ENCODE data around the gene CNNM3.
"Not testable (repeated sequence)": the region's sequence is repeated elsewhere in the genome, so short reads cannot be mapped to it uniquely, and the experiment has no call there.

CNNM3 gene

GRCh38 chr2:96816127-96816835 is at the start of gene CNNM3:
TSS of gene CNNM3 (plus strand) at chr2:96816268. CDS start at chr2:96816278, 10 bp downstream.
- DNase-seq (ENCODE audit: low read depth): peak; percentile 92

GRCh38 chr2:96767135-96767871 is 48.8 kb upstream of the CNNM3 start:
- DNase-seq (ENCODE audit: low read depth): no peak

DNA sequence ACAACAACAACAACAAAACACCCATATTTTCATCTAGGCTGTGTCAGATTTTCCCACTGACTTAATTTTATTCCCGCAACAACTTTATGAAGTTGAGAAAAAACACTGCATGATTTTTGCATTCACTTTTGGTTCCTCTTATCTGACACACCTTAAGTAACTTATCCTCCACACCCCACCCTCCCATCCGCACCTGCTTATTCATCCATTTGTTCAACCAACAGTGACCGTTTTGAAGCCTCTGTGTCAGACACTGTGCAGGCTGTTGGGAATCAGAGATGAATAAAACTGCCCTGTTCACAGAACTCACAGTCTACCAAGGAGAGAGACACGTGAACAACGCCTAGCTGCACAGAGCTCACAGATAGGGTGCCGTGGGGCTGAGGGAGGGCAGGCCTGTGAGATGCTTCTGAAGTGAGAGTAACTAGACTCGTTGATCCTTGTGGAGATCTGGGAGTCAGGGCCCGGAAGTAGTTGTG is 47.9 kb upstream of the CNNM3 start:
- DNase-seq (ENCODE audit: low read depth): no peak

GRCh38 chr2:96769814-96770213 is 46.3 kb upstream of the CNNM3 start:
- no peak for DNase-seq (ENCODE audit: low read depth)

DNA sequence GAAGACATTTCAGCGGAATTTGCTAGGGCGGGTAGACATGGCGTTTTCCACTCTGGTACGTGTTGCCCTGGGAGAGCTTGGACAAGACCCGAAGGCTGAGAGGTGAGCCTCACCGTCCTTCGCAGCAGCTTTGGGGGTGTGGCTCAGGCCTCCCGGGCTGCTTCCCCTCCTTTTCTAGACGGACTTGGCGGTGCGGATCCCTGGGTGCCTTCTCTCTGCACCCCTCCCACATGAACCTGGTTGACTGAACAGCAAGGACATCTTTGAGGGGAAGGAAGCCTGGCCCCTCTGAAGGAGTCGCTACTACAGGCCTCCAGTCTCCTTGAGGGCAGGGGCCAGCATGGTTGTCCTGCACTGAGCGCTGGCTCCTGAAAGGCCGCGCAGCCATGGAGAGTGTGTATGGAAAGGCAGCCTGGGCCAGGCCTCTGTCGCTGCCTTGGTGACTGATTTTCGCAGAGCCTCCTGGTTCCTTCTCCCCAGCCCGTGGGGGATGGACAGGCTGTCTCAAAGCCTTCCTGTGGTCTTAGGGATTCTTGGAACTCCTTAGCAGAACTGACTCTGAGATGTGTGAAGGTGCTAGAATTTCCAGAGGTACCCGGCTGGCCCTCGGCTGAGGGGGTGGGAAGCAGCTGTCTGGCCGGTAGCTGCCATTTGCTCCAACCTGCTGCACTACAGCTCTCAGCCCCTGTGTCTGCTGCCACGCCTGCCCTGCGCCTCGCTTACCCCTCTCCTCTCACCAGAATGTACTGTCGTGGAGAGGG is 45.4 kb upstream of the CNNM3 start:
- DNase-seq (ENCODE audit: low read depth): no peak

GRCh38 chr2:96771796-96772618 is 44.1 kb upstream of the CNNM3 start:
- no peak for DNase-seq (ENCODE audit: low read depth)

DNA sequence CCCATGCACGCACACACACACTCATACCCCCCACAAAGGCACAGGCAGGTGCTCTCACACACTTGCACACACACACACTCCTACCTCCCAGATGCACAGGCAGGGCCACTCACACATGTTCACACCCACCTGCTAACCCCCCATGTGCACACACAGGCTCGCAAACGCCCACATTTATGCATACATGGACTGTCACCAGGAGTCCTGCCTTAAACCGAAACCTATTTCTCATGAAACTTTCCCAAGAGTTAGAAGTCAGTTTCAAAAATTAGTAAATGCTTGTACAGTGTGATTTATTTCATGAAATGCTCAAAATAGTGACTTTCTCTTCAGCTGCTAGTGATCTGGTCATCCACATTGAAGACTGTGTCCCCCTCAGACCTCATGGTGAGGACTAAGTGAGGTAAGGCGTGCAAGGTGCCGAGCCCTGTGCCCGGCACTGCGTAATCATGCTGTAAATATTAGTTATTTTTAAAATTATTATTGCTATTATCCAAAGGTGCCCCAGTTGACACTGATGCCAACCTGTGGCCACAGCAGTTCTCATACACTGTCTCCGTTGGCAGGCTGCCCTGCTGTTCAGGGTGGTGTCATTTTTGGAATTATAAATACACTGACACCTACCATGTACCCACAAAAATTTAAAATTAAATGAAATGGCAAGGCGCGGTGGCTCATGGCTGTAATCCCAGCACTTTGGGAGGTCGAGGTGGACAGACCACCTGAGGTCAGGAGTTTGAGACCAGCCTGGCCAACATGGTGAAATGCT is 43.0 kb upstream of the CNNM3 start:
- DNase-seq (ENCODE audit: low read depth): peak; percentile 39

GRCh38 chr2:96773922-96774321 is 42.1 kb upstream of the CNNM3 start:
- peak; percentile 47 for DNase-seq (ENCODE audit: low read depth)

GRCh38 chr2:96775160-96775559 is 40.9 kb upstream of the CNNM3 start:
- no peak for DNase-seq (ENCODE audit: low read depth)

- no peak for DNase-seq (ENCODE audit: low read depth)
These were observed 32.7 kb upstream of the CNNM3 start for GRCh38 chr2:96783388-96783787.

- DNase-seq (ENCODE audit: low read depth): no peak
These were observed 28.7 kb upstream of the CNNM3 start for GRCh38 chr2:96787411-96787810.

DNA sequence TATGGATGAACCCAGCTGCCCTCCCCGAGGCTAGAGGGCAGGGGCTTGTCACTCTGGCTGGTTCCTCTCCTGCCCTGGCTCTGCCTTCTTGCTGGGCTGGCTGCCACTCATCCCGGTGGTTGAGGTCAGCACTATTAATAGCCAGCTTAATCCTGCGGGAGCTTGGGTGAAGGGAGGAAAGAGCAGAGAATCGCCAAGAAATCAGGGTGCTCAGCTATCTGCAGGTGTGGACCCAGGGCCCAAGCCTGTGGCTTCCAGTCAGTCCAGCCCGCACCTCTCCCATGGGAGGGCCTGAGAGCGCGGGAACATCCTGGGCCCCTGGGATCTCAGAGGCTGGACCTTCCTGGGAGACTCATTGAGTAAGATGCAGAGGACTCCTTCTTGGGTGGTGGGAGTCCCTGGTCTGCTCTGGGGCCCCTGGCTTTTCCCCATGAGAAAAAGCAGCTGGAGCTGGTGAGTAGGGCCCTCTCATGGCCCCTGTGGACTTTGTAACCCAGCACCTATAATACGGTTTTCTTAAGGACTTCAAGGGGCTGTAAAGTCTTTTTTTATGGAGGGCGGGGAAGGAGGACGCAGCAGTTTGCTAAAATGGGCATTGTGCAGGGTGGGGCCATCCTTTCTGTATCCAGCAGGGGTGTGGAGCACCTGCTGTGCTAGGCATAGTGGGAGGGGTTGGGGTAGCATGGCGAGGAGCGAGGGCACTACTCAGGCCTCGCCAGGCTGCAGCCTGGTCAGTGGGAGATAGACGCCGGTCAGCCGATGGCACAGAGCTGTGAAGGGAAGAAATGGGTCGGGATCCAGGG is 27.4 kb upstream of the CNNM3 start:
- no peak for DNase-seq (ENCODE audit: low read depth)

GRCh38 chr2:96789245-96789617 is 26.8 kb upstream of the CNNM3 start:
- DNase-seq (ENCODE audit: low read depth): no peak

GRCh38 chr2:96792772-96793749 is 23.0 kb upstream of the CNNM3 start:
- no peak for DNase-seq (ENCODE audit: low read depth)

DNA sequence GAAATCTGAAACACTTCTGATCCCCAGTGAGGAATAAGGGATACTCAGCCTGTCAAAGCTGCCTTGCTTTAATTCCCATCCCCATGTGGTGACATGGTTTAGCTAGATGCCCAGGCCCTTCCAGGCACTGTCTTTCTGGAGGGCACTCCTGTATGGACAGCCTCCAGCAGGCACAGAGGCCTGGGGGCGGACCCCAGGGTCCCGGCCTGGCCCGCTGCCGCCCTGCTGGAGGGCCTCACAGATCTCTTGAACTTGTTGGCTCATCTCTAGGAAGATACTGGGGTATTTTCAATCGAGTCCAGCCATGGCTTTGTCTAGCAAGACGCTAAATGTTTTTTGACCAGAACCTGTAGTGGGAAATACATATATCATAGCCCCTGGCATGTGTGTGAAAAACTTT is 21.0 kb upstream of the CNNM3 start:
- DNase-seq (ENCODE audit: low read depth): no peak

GRCh38 chr2:96796497-96796896 is 19.6 kb upstream of the CNNM3 start:
- not testable (repeated sequence) for DNase-seq (ENCODE audit: low read depth)

GRCh38 chr2:96797066-96797625 is 18.9 kb upstream of the CNNM3 start:
- no peak for DNase-seq (ENCODE audit: low read depth)

DNA sequence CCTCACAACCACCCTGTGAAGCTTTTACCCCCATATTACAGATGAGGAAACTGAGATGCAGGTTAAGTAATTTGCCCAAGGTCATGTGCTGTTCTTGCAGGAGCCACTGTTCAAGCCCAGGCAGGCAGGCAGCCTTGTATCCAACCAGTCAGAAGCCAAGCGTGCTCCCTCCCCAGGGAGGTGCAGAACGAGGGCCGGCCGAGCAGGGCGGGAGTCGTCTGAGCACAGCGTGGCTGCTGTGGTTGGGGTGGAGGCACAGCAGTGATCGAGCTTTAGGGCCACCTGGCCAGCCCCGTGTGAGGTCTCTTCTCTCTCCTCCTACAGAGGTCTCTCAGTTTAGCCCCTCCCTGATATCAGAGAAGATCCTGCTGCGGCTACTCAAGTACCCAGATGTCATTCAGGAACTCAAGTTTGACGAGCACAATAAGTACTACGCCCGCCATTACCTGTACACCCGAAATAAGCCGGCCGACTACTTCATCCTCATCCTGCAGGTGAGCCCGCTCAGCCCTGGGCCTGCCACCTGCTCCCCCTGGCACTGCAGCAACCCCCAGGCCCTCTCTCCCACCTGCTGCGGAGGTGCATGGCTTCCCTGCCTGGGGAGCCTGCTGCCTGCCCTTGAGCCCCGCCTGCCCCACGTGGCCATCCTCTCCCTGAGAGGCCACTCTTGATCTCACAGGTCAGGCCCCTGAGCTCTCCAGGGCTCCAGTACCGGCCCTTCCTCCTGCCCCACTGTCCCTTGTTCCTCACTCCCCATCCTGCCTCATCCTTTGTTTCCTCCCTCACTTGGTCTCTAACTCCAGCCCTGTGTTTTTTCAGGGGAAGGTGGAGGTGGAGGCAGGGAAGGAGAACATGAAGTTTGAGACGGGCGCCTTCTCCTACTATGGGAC is 17.1 kb upstream of the CNNM3 start:
- DNase-seq (ENCODE audit: low read depth): no peak

All from stimulated activated CD4-positive, alpha-beta T cell treated with anti-CD3 and anti-CD28 coated beads, Interleukin-2, amount 100 ng/mL, for 4 hours (primary cell).